Measurements from ENCODE around the gene SPRR2E.

- TF ChIP-seq PATZ1 (tag by site-specific recombination; IDR thresholded peaks at IDR 0.05) (no peak), ZNF510 (tag by site-specific recombination; IDR thresholded peaks at IDR 0.05; ENCODE audit: insufficient replicate concordance) (no peak), ZNF747 (tag by site-specific recombination; IDR thresholded peaks at IDR 0.05) (no peak), ZNF23 (tag by site-specific recombination; IDR thresholded peaks at IDR 0.05; ENCODE audit: borderline replicate concordance) (no peak), ZNF132 (tag by site-specific recombination; IDR thresholded peaks at IDR 0.05; ENCODE audit: borderline replicate concordance) (no peak), REST (tag by site-specific recombination; IDR thresholded peaks at IDR 0.05) (no peak), ZSCAN16 (tag by site-specific recombination; IDR thresholded peaks at IDR 0.05) (no peak), YY1 (tag by site-specific recombination; IDR thresholded peaks at IDR 0.05) (no peak)
- TF ChIP-seq, protein P1, sequence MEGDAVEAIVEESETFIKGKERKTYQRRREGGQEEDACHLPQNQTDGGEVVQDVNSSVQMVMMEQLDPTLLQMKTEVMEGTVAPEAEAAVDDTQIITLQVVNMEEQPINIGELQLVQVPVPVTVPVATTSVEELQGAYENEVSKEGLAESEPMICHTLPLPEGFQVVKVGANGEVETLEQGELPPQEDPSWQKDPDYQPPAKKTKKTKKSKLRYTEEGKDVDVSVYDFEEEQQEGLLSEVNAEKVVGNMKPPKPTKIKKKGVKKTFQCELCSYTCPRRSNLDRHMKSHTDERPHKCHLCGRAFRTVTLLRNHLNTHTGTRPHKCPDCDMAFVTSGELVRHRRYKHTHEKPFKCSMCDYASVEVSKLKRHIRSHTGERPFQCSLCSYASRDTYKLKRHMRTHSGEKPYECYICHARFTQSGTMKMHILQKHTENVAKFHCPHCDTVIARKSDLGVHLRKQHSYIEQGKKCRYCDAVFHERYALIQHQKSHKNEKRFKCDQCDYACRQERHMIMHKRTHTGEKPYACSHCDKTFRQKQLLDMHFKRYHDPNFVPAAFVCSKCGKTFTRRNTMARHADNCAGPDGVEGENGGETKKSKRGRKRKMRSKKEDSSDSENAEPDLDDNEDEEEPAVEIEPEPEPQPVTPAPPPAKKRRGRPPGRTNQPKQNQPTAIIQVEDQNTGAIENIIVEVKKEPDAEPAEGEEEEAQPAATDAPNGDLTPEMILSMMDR (tag by site-specific recombination; IDR thresholded peaks at IDR 0.05): no peak
These were observed 39.4 kb upstream of the SPRR2E start for GRCh38 chr1:153133743-153134142.
